Heart left ventricle (tissue), 13 donors: ENCODE data around the gene OLIG3.

Experiments
- CTCF ChIP-seq, 12 donors: fragments of 200-600 bp; sonication (generic) in 4 of 12; IDR thresholded peaks; one replicate each; pipeline versions ENCODE4 v1.5.0 to v1.8.0; 2018 to 2022; ENCODE audit warnings: antibody characterized with exemption in 12 of 12, mild to moderate bottlenecking in 5 of 12
- POLR2A ChIP-seq, 2 donors: fragments of 450-650 bp; IDR thresholded peaks; one replicate each; pipeline ENCODE4 v1.6.1; 2017; ENCODE audit warnings: antibody characterized with exemption in 2 of 2, mild to moderate bottlenecking in 2 of 2, moderate library complexity in 2 of 2
- donor health status: ischemic (EF 13 %, LVEDD 7.1; RV severe dilation, severe dysfunction).
- donor health status: DM: no; HTN: yes; CAD: no.
- donor health status: DM: no; HTN: no; CAD: no.
- donor health status: ischemic (EF 25% LVEDD 6.9; RV normal size, moderate dysfunction).
- donor health status: ischemic (EF 25% LVEDD 5.7; RV mildly dilated, moderate dysfunction).
- donor health status: ischemic (EF 35%, LVEDD 5.7; RV mildly dilated, moderate dysfunction).
- donor health status: nonischemic (EF 11% LVEDD 7.7; RV severe dilation, severe dysfunction).
- donor health status: DM: yes; HTN: yes; CAD: no.
- donor health status: PGD.
- donor health status: ischemic (EF 29% LVEDD 5.4; RV normal size, mild dysfunction).
- donor health status: nonischemic (EF 23%, LVEDD 6.1; RV moderate dilation, normal function).

- TF ChIP-seq POLR2A (IDR thresholded peaks at IDR 0.05) (no peak), CTCF (IDR thresholded peaks at IDR 0.05) (no peak)
Measured at GRCh38 chr6:137530404-137530803, 36.2 kb upstream of the OLIG3 start.
